Thyroid gland (tissue), 4 donors: ENCODE data around the gene ZDHHC23. TPM values are rescaled to one million over a fixed set of nuclear protein-coding genes. Genes with fewer than 3 reads are reported as not detected.

ENCODE experiments used
- DNase-seq, 2 donors: peaks; one replicate each; pipeline ENCODE4 v3.0.0-alpha.2; 2019
- H3K27ac ChIP-seq, 3 donors: fragments of 200-600 bp; sonication (generic); 1 replicate in 2 of 3; 2 replicates in 1 of 3; pipeline ENCODE4 v1.5.1; 2016 to 2019; ENCODE audit warnings: mild to moderate bottlenecking in 1 of 3, moderate library complexity in 1 of 3
- H3K27me3 ChIP-seq: fragments of 200-600 bp; sonication (generic); one replicate; pipeline ENCODE4 v1.5.1; 2019
- H3K36me3 ChIP-seq, 2 donors: fragments of 200-600 bp; sonication (generic); one replicate each; pipeline ENCODE4 v1.5.1; 2016 to 2019
- H3K4me1 ChIP-seq, 2 donors: fragments of 200-600 bp; sonication (generic); one replicate each; pipeline ENCODE4 v1.5.1; 2017 to 2019
- H3K4me3 ChIP-seq, 3 donors: fragments of 200-600 bp; sonication (generic); replicated peaks in 1 of 3; 1 replicate in 2 of 3; 2 replicates in 1 of 3; pipeline ENCODE4 v1.5.1; 2016; ENCODE audit warnings: mild to moderate bottlenecking in 1 of 3
- H3K9me3 ChIP-seq: fragments of 200-600 bp; sonication (generic); one replicate; pipeline ENCODE4 v1.5.1; 2017
- POLR2A ChIP-seq, 2 donors: fragments of 450-650 bp; IDR thresholded peaks; one replicate each; pipeline ENCODE4 v1.6.1; 2017; ENCODE audit warnings: antibody characterized with exemption in 2 of 2, mild to moderate bottlenecking in 2 of 2, moderate library complexity in 1 of 2
- WGBS, 2 donors: methylation state at CpG; one replicate each; pipeline ENCODE4 v1.1.5; 2017; 5-methylcytosine and 5-hydroxymethylcytosine counted together
- intact Hi-C: fragments of 100-400 bp; cut with DNase I; formaldehyde crosslinking; loops from one replicate; pipeline ENCODE4 v1.15.1; 2023
- total RNA-seq, 4 donors: library from RNA; depleted of rRNA; stranded (reverse); fragments of >200 nt; gene quantifications; one replicate each; pipeline ENCODE4 v1.2.3, GENCODE V29; 2016
- TF ChIP-seq, protein P1 (sequence below), 6 experiments: fragments of 200-600 bp in 3 of 6; fragments of 450-650 bp in 3 of 6; sonication (generic) in 3 of 6; IDR thresholded peaks; one replicate each; pipeline ENCODE4 v1.5.1; 2016 to 2019; ENCODE audit warnings: antibody characterized with exemption in 6 of 6, mild to moderate bottlenecking in 2 of 6, inconsistent platforms in 1 of 6, moderate library complexity in 1 of 6

Gene ZDHHC23
- total RNA-seq, 4 donors from 2014 or later, result 16.8 to 35.0 (median 25.7) TPM

DNA sequence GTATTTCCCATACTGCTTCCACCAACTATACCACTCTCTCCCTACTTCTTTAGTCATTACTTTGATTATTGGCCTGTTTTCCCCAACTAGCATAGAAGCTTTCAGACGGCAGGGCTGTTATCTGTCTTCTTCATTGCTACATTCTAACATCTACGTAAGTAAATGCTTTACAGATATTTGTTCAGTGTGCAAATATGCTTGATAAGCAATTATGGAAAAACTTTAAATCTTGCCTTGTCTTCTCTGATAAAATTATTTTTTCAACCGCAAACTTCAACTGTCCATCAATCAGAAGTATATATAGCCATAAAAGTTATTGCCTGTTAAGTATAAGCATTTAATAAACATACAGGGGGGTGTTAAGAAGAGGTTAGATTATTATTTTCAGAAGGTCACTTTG lies 35.7 kb downstream of the ZDHHC23 start:
- H3K27ac ChIP-seq, result no peak overlapping the region
- 97% methylated on average over 3 of the region's 3 CpGs for WGBS, 2 donors
- intact Hi-C loops, result no loop called here
- H3K36me3 ChIP-seq, result peaks cover 0 to 2% of the 10 kb centered on the region in 2 donors
- no peak overlapping the region for H3K4me3 ChIP-seq
- H3K9me3 ChIP-seq, result no peaks in the 10 kb centered on the region
- TF ChIP-seq, protein P1, sequence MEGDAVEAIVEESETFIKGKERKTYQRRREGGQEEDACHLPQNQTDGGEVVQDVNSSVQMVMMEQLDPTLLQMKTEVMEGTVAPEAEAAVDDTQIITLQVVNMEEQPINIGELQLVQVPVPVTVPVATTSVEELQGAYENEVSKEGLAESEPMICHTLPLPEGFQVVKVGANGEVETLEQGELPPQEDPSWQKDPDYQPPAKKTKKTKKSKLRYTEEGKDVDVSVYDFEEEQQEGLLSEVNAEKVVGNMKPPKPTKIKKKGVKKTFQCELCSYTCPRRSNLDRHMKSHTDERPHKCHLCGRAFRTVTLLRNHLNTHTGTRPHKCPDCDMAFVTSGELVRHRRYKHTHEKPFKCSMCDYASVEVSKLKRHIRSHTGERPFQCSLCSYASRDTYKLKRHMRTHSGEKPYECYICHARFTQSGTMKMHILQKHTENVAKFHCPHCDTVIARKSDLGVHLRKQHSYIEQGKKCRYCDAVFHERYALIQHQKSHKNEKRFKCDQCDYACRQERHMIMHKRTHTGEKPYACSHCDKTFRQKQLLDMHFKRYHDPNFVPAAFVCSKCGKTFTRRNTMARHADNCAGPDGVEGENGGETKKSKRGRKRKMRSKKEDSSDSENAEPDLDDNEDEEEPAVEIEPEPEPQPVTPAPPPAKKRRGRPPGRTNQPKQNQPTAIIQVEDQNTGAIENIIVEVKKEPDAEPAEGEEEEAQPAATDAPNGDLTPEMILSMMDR (IDR thresholded peaks at IDR 0.05), result no peak
- no peak for TF ChIP-seq POLR2A (IDR thresholded peaks at IDR 0.05)
- H3K27me3 ChIP-seq, result no peaks in the 10 kb centered on the region
- DNase-seq, result no peak
- peaks cover 0 to 2% of the 10 kb centered on the region in 2 donors for H3K4me1 ChIP-seq

DNA sequence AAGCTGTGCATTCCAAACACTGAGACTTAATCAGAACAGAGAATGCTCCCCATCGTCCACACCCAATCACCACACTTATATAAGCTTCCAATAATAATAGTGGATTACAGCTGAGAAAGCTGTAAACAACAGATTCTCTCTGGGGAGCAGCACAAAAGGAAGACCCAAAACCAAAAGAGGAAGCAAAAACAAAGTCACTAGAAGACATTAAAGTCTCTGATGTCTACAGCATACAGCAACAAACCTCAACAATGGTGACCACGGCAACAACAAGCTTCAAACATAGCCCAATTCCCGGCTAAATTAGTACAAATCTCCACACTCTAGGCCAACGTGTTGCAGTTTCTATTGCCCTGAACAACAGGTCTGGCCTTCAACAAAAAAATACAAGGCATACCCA lies 37.7 kb downstream of the ZDHHC23 start:
- Histone ChIP-seq H3K27me3 (no peaks in the 10 kb centered on the region), H3K27ac (no peak overlapping the region), H3K36me3 (no peaks in the 10 kb centered on the region), H3K4me1 (no peaks in the 10 kb centered on the region), H3K9me3 (no peaks in the 10 kb centered on the region), H3K4me3 (no peak overlapping the region)
- intact Hi-C loops, result no loop called here
- TF ChIP-seq, protein P1 (IDR thresholded peaks at IDR 0.05), result no peak
- no peak for TF ChIP-seq POLR2A (IDR thresholded peaks at IDR 0.05)
- no peak for DNase-seq
- 55 to 76% methylated on average over 4 of the region's 4 CpGs for WGBS, 2 donors

DNA sequence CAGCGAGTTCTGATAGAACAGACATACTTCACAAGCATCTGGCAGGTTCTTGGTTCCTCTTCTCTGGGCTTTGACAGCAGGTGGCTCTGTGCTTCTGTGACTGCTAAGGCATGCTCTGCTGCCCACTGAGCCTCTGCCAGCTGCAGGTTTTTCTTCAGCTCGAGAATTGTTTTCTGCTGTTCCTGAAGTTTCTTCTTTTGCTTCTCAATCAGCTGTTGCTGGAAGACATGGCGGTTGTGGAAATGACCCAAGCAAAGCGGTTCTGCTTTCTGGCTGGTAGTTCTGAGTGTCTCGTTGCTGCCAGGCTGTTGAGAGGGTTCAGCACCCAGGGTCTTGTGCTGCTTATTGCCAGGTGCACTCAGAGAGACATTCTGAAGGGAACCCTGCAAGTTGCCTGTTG lies 57.7 kb downstream of the ZDHHC23 start:
- WGBS, 2 donors, result 85 to 90% methylated on average over 5 of the region's 5 CpGs
- H3K4me3 ChIP-seq, result no peak overlapping the region
- no peak overlapping the region for H3K27ac ChIP-seq
- H3K4me1 ChIP-seq, result no peaks in the 10 kb centered on the region
- intact Hi-C loops, result no loop called here
- TF ChIP-seq POLR2A (IDR thresholded peaks at IDR 0.05), result no peak
- TF ChIP-seq, protein P1 (IDR thresholded peaks at IDR 0.05), result no peak
- peaks cover 6 to 13% of the 10 kb centered on the region in 2 donors for H3K36me3 ChIP-seq
- no peaks in the 10 kb centered on the region for H3K27me3 ChIP-seq
- DNase-seq, result peak; percentile 2 to 4
- H3K9me3 ChIP-seq, result no peaks in the 10 kb centered on the region

DNA sequence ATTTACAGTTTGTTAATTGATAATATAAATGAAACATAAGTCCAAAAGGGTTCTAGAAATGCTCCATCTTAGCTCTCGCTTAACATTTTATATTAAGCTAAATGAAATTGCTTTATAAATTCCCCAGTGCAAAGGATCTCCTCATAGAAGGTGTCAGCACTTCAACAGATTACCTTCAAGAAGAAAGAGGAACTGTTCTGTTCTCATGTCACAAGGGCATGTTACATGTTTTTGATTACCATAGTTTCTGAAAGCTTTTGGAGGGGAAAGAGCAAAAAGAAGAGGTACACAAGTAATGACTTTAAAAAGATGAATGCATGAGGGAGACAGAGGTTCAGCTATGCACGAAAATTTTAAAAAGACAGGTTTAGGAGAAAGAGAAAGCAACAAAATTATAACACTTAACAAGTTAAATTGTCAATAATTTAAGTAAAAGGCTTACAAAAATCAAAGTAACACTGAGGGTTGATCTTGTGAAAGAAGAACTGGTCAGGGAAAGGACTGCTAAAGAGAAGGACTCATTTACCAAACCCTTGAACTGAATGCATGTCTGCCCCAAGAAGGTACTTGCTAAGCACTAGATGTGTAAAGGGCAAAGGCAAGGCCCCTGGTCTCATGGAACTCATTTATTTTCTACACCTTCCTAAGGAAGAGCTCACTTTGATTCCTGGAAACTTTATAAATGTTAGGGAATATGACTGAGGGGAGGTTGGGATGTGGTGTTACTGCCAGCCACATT lies 63.4 kb downstream of the ZDHHC23 start:
- TF ChIP-seq POLR2A (IDR thresholded peaks at IDR 0.05), result no peak
- TF ChIP-seq, protein P1 (IDR thresholded peaks at IDR 0.05), result no peak
- H3K4me3 ChIP-seq, result no peak overlapping the region
- peaks cover 0 to 2% of the 10 kb centered on the region in 2 donors for H3K36me3 ChIP-seq
- DNase-seq, result no peak
- no peaks in the 10 kb centered on the region for H3K4me1 ChIP-seq
- H3K27ac ChIP-seq, result no peak overlapping the region
- H3K27me3 ChIP-seq, result no peaks in the 10 kb centered on the region
- no peaks in the 10 kb centered on the region for H3K9me3 ChIP-seq
- 90 to 91% methylated on average over 2 of the region's 2 CpGs for WGBS, 2 donors
- intact Hi-C loops, result no loop called here

Other genes with a start within 250 kb of the ZDHHC23 start
- gene NAA50, start 201.8 kb upstream of the ZDHHC23 start, total RNA-seq, result 100 to 1,000 TPM; 110 to 133 (median 119) TPM
- gene ATP6V1A, start 201.0 kb upstream of the ZDHHC23 start, total RNA-seq, result 100 to 1,000 TPM in 2 of 4 donors, 10 to 100 TPM in 2; 75.4 to 157 (median 112) TPM
- 10 to 100 TPM in 2 of 4 donors, 1 to 10 TPM in 2; 5.8 to 20.2 (median 9.1) TPM for gene GRAMD1C, start 109.2 kb upstream of the ZDHHC23 start, total RNA-seq
- gene CCDC191, start 108.5 kb downstream of the ZDHHC23 start, total RNA-seq, result 10 to 100 TPM; 10.5 to 17.3 (median 12.9) TPM
- 10 to 100 TPM; 18.5 to 33.3 (median 21.6) TPM for gene QTRT2, start 108.7 kb downstream of the ZDHHC23 start, total RNA-seq
- not detected for gene DRD3, start 231.0 kb downstream of the ZDHHC23 start, total RNA-seq